ENCODE results near the gene OPTN.
"Not testable (repeated sequence)": the region's sequence is repeated elsewhere in the genome, so short reads cannot be mapped to it uniquely, and the experiment has no call there.

Gene OPTN

GRCh38 chr10:13136651-13137050 is 36.7 kb downstream of the OPTN start:
- DNase-seq: no peak

GRCh38 chr10:13139150-13139549 is 39.2 kb downstream of the OPTN start:
- no peak for DNase-seq

GRCh38 chr10:13139676-13140075 is 39.7 kb downstream of the OPTN start:
- DNase-seq: no peak

- DNase-seq: no peak
Measured at GRCh38 chr10:13140627-13141190, 40.7 kb downstream of the OPTN start.

GRCh38 chr10:13143766-13144165 is 43.8 kb downstream of the OPTN start:
- DNase-seq: no peak

- DNase-seq: no peak
Measured at GRCh38 chr10:13144814-13145213, 44.9 kb downstream of the OPTN start.

GRCh38 chr10:13146379-13146778 is 46.4 kb downstream of the OPTN start:
- DNase-seq: no peak

GRCh38 chr10:13147161-13147560 is 47.2 kb downstream of the OPTN start:
- DNase-seq: no peak

- DNase-seq: no peak
Measured at GRCh38 chr10:13152296-13152695, 52.3 kb downstream of the OPTN start.

- DNase-seq: not testable (repeated sequence)
Measured at GRCh38 chr10:13155860-13156259, 55.9 kb downstream of the OPTN start.

- DNase-seq: no peak
Measured at GRCh38 chr10:13158401-13158800, 58.4 kb downstream of the OPTN start.

- peak; percentile 99 to 100 for DNase-seq
Measured at GRCh38 chr10:13160934-13161856, 61.2 kb downstream of the OPTN start, which contains the start of gene MCM10. TSS of gene MCM10 (plus strand) at chr10:13161558. CDS start at chr10:13164203, 2,645 bp downstream.

GRCh38 chr10:13161857-13162271 is 61.9 kb downstream of the OPTN start:
- no peak for DNase-seq

- DNase-seq: no peak
Measured at GRCh38 chr10:13163859-13164258, 63.9 kb downstream of the OPTN start.

GRCh38 chr10:13165177-13165576 is 65.2 kb downstream of the OPTN start:
- DNase-seq: no peak

- DNase-seq: no peak
Measured at GRCh38 chr10:13167568-13167967, 67.6 kb downstream of the OPTN start.

- no peak for DNase-seq
Measured at GRCh38 chr10:13168781-13169180, 68.8 kb downstream of the OPTN start.

- no peak for DNase-seq
Measured at GRCh38 chr10:13173616-13174015, 73.7 kb downstream of the OPTN start.

GRCh38 chr10:13180788-13181187 is 80.8 kb downstream of the OPTN start:
- no peak for DNase-seq

- DNase-seq: no peak
Measured at GRCh38 chr10:13182424-13182823, 82.5 kb downstream of the OPTN start.

- no peak for DNase-seq
Measured at GRCh38 chr10:13183625-13184024, 83.7 kb downstream of the OPTN start.

- DNase-seq: no peak
Measured at GRCh38 chr10:13184276-13184675, 84.3 kb downstream of the OPTN start.

- no peak for DNase-seq
Measured at GRCh38 chr10:13184730-13185514, 85.0 kb downstream of the OPTN start.
